OCI-LY3 (cell line): Measurements from ENCODE around the gene ERMAP.
"Not testable (repeated sequence)": the region's sequence is repeated elsewhere in the genome, so short reads cannot be mapped to it uniquely, and the experiment has no call there.

Source experiments
- H2AFZ ChIP-seq: fragments of 200-600, 300-600 bp; shearing (Covaris generic); 2 replicates; pipeline ENCODE4 v1.6.0; 2014; ENCODE audit warnings: antibody characterized with exemption, low read depth, low read length
- H3K27ac ChIP-seq: fragments of 200-600, 300-600 bp; sonication (generic); 2 replicates; pipeline ENCODE4 v1.5.1; 2014; ENCODE audit warnings: mild to moderate bottlenecking, low read length, moderate library complexity, mixed read lengths
- H3K27me3 ChIP-seq: fragments of 200-600, 300-600 bp; sonication (generic); 2 replicates; pipeline ENCODE4 v1.6.1; 2014; ENCODE audit warnings: low read depth, low read length, mixed read lengths
- H3K36me3 ChIP-seq: fragments of 200-600, 300-600 bp; sonication (generic); replicated peaks from 2 replicates; pipeline ENCODE3; 2014; ENCODE audit warnings: low read depth, low read length, mixed read lengths
- H3K4me1 ChIP-seq: fragments of 300-600, 200-600 bp; sonication (generic); 2 replicates; pipeline ENCODE4 v1.6.1; 2014; ENCODE audit warnings: low read length, mixed read lengths
- H3K4me2 ChIP-seq: fragments of 200-600, 300-600 bp; sonication (generic); 2 replicates; pipeline ENCODE4 v1.6.1; 2014; ENCODE audit warnings: low read length, mixed read lengths
- H3K4me3 ChIP-seq: fragments of 300-600, 200-600 bp; sonication (generic); 2 replicates; pipeline ENCODE4 v1.5.1; 2014; ENCODE audit warnings: antibody characterized with exemption, mild to moderate bottlenecking, low read length, moderate library complexity
- H3K79me2 ChIP-seq: fragments of 300-600, 200-600 bp; shearing (Covaris generic); 2 replicates; pipeline ENCODE4 v1.6.1; 2014; ENCODE audit warnings: mild to moderate bottlenecking, low read length, mixed read lengths
- H3K9ac ChIP-seq: fragments of 300-600, 200-600 bp; shearing (Covaris generic); 2 replicates; pipeline ENCODE4 v1.6.0; 2014; ENCODE audit warnings: mild to moderate bottlenecking, low read length, moderate library complexity
- H3K9me3 ChIP-seq: fragments of 200-600, 300-600 bp; shearing (Covaris generic); 2 replicates; pipeline ENCODE4 v1.6.1; 2014; ENCODE audit warnings: low read length, mixed read lengths; ENCODE audit not compliant: insufficient read depth
- H4K20me1 ChIP-seq: fragments of 200-600, 300-600 bp; sonication (generic); 2 replicates; pipeline ENCODE4 v1.6.1; 2016; ENCODE audit warnings: low read length, mixed read lengths; ENCODE audit not compliant: insufficient read depth
- CTCF ChIP-seq: fragments of 200-600, 300-600 bp; sonication (generic); IDR thresholded peaks from 2 replicates; pipeline ENCODE4 v1.5.1; 2014; ENCODE audit warnings: antibody characterized with exemption, low read length, low read depth
- EZH2phosphoT487 ChIP-seq: fragments of 200-600 bp; shearing (Covaris generic); IDR thresholded peaks from 2 replicates; pipeline ENCODE4 v1.6.1; 2018; ENCODE audit warnings: antibody characterized with exemption, mixed run types, low read depth

ERMAP gene

GRCh38 chr1:42861014-42861399, 44.1 kb downstream of the ERMAP start:
- Histone ChIP-seq H3K9ac (no peak overlapping the region), H4K20me1 (no peaks in the 10 kb centered on the region), H2AFZ (no peak overlapping the region), H3K79me2 (no peaks in the 10 kb centered on the region), H3K27me3 (no peaks in the 10 kb centered on the region), H3K9me3 (no peaks in the 10 kb centered on the region), H3K36me3 (peaks cover 3% of the 10 kb centered on the region), H3K4me1 (no peaks in the 10 kb centered on the region), H3K4me3 (no peak overlapping the region), H3K27ac (no peak overlapping the region), H3K4me2 (no peak overlapping the region)
- TF ChIP-seq EZH2phosphoT487, result no peak
- TF ChIP-seq CTCF, result no peak

- no peaks in the 10 kb centered on the region for H3K27me3 ChIP-seq
- no peak for TF ChIP-seq CTCF
- TF ChIP-seq EZH2phosphoT487, result no peak
- no peaks in the 10 kb centered on the region for H3K4me1 ChIP-seq
- no peak overlapping the region for H2AFZ ChIP-seq
- no peak overlapping the region for H3K9ac ChIP-seq
- no peak overlapping the region for H3K4me2 ChIP-seq
- no peaks in the 10 kb centered on the region for H3K9me3 ChIP-seq
- no peak overlapping the region for H3K27ac ChIP-seq
- no peaks in the 10 kb centered on the region for H4K20me1 ChIP-seq
- no peaks in the 10 kb centered on the region for H3K36me3 ChIP-seq
- no peaks in the 10 kb centered on the region for H3K79me2 ChIP-seq
- no peak overlapping the region for H3K4me3 ChIP-seq
Measured at GRCh38 chr1:42866549-42866948, 49.6 kb downstream of the ERMAP start.

GRCh38 chr1:42868466-42868865, 51.5 kb downstream of the ERMAP start:
- not testable (repeated sequence) for H3K4me3 ChIP-seq, H3K9ac ChIP-seq, H3K9me3 ChIP-seq, H3K36me3 ChIP-seq, H3K27ac ChIP-seq, H3K4me1 ChIP-seq, H2AFZ ChIP-seq, H4K20me1 ChIP-seq, H3K4me2 ChIP-seq, H3K79me2 ChIP-seq, H3K27me3 ChIP-seq

GRCh38 chr1:42869254-42869653, 52.3 kb downstream of the ERMAP start:
- not testable (repeated sequence) for H3K4me1 ChIP-seq, H3K27me3 ChIP-seq, H2AFZ ChIP-seq

GRCh38 chr1:42869751-42870150, 52.8 kb downstream of the ERMAP start:
- H2AFZ ChIP-seq, H3K9ac ChIP-seq, H3K27ac ChIP-seq, H3K79me2 ChIP-seq, H3K36me3 ChIP-seq, H3K4me3 ChIP-seq, H4K20me1 ChIP-seq, H3K9me3 ChIP-seq, H3K27me3 ChIP-seq, H3K4me1 ChIP-seq, H3K4me2 ChIP-seq: not testable (repeated sequence)

More at GRCh38 chr1:42869254-42869653, 52.3 kb downstream of the ERMAP start:
- H3K27ac ChIP-seq, H3K9ac ChIP-seq, H3K4me2 ChIP-seq, H3K9me3 ChIP-seq, H3K79me2 ChIP-seq, H3K36me3 ChIP-seq, H4K20me1 ChIP-seq, H3K4me3 ChIP-seq: not testable (repeated sequence)

GRCh38 chr1:42873108-42873507, 56.2 kb downstream of the ERMAP start:
- H2AFZ ChIP-seq, H3K27ac ChIP-seq: not testable (repeated sequence)

More at GRCh38 chr1:42873108-42873507, 56.2 kb downstream of the ERMAP start:
- not testable (repeated sequence) for H3K9ac ChIP-seq, H4K20me1 ChIP-seq, H3K4me3 ChIP-seq, H3K4me1 ChIP-seq, H3K9me3 ChIP-seq, H3K79me2 ChIP-seq, H3K4me2 ChIP-seq, H3K27me3 ChIP-seq, H3K36me3 ChIP-seq
